ENCODE data around the gene PRDM5.

- TF ChIP-seq EZH2 (IDR thresholded peaks at IDR 0.05; ENCODE audit: insufficient read depth, poor library complexity, severe bottlenecking) (no peak), EZH2phosphoT487 (IDR thresholded peaks at IDR 0.05; ENCODE audit: insufficient read depth, low read depth) (no peak)
Measured at GRCh38 chr4:120920666-120921065, 1.9 kb downstream of the PRDM5 start.

Data from GM23248 (cell line).